K562 treated with DMSO at 1 percent for 48 hours (cell line): ENCODE measurements around the gene IL1R1. TPM values are rescaled to one million over a fixed set of nuclear protein-coding genes. Genes with fewer than 3 reads are reported as not detected.

Experiments
- total RNA-seq: library from RNA; unstranded; fragments of 300-600 nt; gene quantifications from 2 replicates; pipeline ENCODE4 v1.2.3, GENCODE V29; 2022; ENCODE audit warnings: low replicate concordance; ENCODE audit errors: extremely low read depth

IL1R1 gene
- total RNA-seq: not detected in 2 replicates

DNA sequence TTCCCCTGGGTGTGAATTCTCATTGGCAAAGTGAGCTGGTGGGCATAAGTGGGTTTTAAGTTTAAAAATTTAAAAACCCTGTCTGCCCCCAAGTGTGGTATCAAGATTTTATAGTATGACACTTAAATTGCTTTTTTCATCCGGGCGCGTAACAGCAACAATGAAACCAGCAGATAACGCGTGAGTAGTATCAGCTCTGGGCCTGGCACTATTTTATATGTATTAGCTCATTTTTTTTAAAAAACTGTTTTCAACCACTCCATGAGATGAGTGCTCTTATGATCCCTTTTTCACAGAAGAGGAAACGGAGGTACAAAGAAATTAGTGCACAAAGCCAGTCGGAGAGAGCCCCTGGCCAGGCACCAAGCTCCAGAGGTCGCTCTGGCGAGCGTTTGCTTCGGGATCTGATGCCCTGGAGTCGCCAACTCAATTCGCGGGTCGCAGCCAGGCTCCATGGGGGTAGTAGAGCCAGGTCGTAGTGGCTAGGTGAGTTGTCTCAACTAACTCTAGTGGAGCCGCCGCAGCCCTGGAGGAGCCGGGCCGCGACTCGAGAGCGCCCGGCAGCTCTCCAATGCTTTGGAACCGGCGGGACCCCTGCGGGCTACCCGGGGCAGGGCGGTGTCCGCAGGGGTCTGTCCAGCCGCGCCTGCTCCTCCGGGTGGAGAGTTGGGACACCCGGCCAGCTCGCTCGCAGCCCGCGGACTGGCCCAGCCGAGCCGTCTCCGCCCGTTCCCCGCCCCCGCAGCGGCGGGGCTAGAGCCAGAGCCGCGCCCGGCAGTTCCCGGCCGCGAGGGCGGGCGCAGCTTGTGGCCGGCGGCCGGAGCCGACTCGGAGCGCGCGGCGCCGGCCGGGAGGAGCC, at the start of gene IL1R1:
IL1R1 (plus strand) TSS at position 777 of the 859 bp plus-strand sequence. CDS start 14,979 bp downstream, outside the sequence.

GRCh38 chr2:102186791-102187495, 44.4 kb downstream of the IL1R1 start, which contains the start of gene IL1RL2:
IL1RL2 (plus strand) TSS chr2:102187023; CDS start chr2:102187868, 845 bp downstream.

Other genes starting within 250 kb of the IL1R1 start
- gene IL1R2, start 150.8 kb upstream of the IL1R1 start, total RNA-seq: not detected in 2 replicates
- not detected in 2 replicates for gene IL1RL2, start 44.3 kb downstream of the IL1R1 start, total RNA-seq
- not detected in 2 replicates for gene IL1RL1, start 168.8 kb downstream of the IL1R1 start, total RNA-seq
- not detected in 2 replicates for gene IL18R1, start 213.1 kb downstream of the IL1R1 start, total RNA-seq